Prostate gland (tissue), 2 donors: ENCODE results near the gene TMEM154.

Experiments
- CTCF ChIP-seq, 4 experiments: fragments of 200-600 bp in 2 of 4; fragments of 450-650 bp in 2 of 4; sonication (generic) in 2 of 4; IDR thresholded peaks; 1 replicate in 3 of 4; 2 replicates in 1 of 4; pipeline ENCODE4 v1.5.1; 2016 to 2019; ENCODE audit warnings: antibody characterized with exemption in 4 of 4, mild to moderate bottlenecking in 2 of 4, moderate library complexity in 2 of 4
- POLR2A ChIP-seq: fragments of 450-650 bp; IDR thresholded peaks from one replicate; pipeline ENCODE4 v1.6.1; 2016; ENCODE audit warnings: antibody characterized with exemption, mild to moderate bottlenecking

GRCh38 chr4:152686452-152687013, 6.7 kb upstream of the TMEM154 start:
- no peak for TF ChIP-seq POLR2A
- TF ChIP-seq CTCF (IDR thresholded peaks at IDR 0.05), result no peak
